Colonic mucosa (tissue), 4 donors: Measurements from ENCODE around the gene BCAS1. TPM values are rescaled to one million over a fixed set of nuclear protein-coding genes. Genes with fewer than 3 reads are reported as not detected.

Experiments
- DNase-seq: peaks from one replicate; pipeline ENCODE4 v3.0.0-alpha.2; 2020
- H3K27ac ChIP-seq: fragments of 200-600 bp; one replicate; pipeline ENCODE4 v1.8.0; 2021
- H3K27me3 ChIP-seq: fragments of 200-600 bp; one replicate; pipeline ENCODE4 v1.8.0; 2021
- H3K36me3 ChIP-seq: fragments of 200-600 bp; one replicate; pipeline ENCODE4 v1.8.0; 2021
- H3K4me1 ChIP-seq: fragments of 200-600 bp; one replicate; pipeline ENCODE4 v1.8.0; 2021; ENCODE audit warnings: mild to moderate bottlenecking
- H3K4me3 ChIP-seq: fragments of 200-600 bp; one replicate; pipeline ENCODE4 v1.8.0; 2021
- H3K9ac ChIP-seq, 2 donors: one replicate each; pipeline ENCODE4 v1.7.0; 2013; ENCODE audit warnings: control low read depth in 2 of 2, low read depth in 2 of 2, low read length in 2 of 2
- H3K9me3 ChIP-seq: fragments of 200-600 bp; one replicate; pipeline ENCODE4 v1.8.0; 2021
- CTCF ChIP-seq: fragments of 200-600 bp; IDR thresholded peaks from one replicate; pipeline ENCODE4 v1.8.0; 2022; ENCODE audit warnings: antibody characterized with exemption, mild to moderate bottlenecking
- intact Hi-C: fragments of 100-400 bp; cut with DNase I; formaldehyde crosslinking; loops from one replicate; pipeline ENCODE4 v1.14.1; 2022
- total RNA-seq, 2 donors: library from RNA; stranded (reverse); fragmentation: NEBNext Ultra II Directional in 1 of 2; extraction: Animal tissue kit (Norgen Biotek cat#: 25700) in 1 of 2; gene quantifications; one replicate each; pipeline ENCODE4 v1.2.1, GENCODE V29; 2021
- donor health status: healthy.
- donor health status: DM: no; HTN: no; CAD: no.
- donor health status: DM: no; HTN: no; CAD: no.

BCAS1 gene
- total RNA-seq, 2 donors from 2014 or later, result 67.9 to 154 TPM

- no peak for DNase-seq
- Histone ChIP-seq H3K9me3 (no peaks in the 10 kb centered on the region), H3K4me3 (no peak overlapping the region), H3K27ac (no peak overlapping the region), H3K36me3 (no peaks in the 10 kb centered on the region), H3K27me3 (no peaks in the 10 kb centered on the region), H3K9ac (no peak overlapping the region), H3K4me1 (no peaks in the 10 kb centered on the region)
- intact Hi-C loops, result no loop called here
- no peak for TF ChIP-seq CTCF
Observed at GRCh38 chr20:53966774-53967398, 103.5 kb downstream of the BCAS1 start.

GRCh38 chr20:53964501-53965253 is 105.7 kb downstream of the BCAS1 start:
- Histone ChIP-seq H3K36me3 (no peaks in the 10 kb centered on the region), H3K4me1 (no peaks in the 10 kb centered on the region), H3K27me3 (no peaks in the 10 kb centered on the region), H3K27ac (no peak overlapping the region), H3K4me3 (no peak overlapping the region), H3K9ac (no peak overlapping the region), H3K9me3 (no peaks in the 10 kb centered on the region)
- DNase-seq, result no peak
- intact Hi-C loops, result no loop called here
- no peak for TF ChIP-seq CTCF

- Histone ChIP-seq H3K4me1 (no peaks in the 10 kb centered on the region), H3K4me3 (no peak overlapping the region), H3K27ac (no peak overlapping the region), H3K27me3 (no peaks in the 10 kb centered on the region), H3K36me3 (no peaks in the 10 kb centered on the region), H3K9ac (no peak overlapping the region), H3K9me3 (no peaks in the 10 kb centered on the region)
- DNase-seq, result no peak
- TF ChIP-seq CTCF, result no peak
- intact Hi-C loops, result no loop called here
Observed at GRCh38 chr20:53964067-53964466, 106.3 kb downstream of the BCAS1 start.

GRCh38 chr20:53963635-53964034 is 106.8 kb downstream of the BCAS1 start:
- Histone ChIP-seq H3K9ac (no peak overlapping the region), H3K4me1 (no peaks in the 10 kb centered on the region), H3K27ac (no peak overlapping the region), H3K27me3 (no peaks in the 10 kb centered on the region), H3K4me3 (no peak overlapping the region), H3K36me3 (no peaks in the 10 kb centered on the region), H3K9me3 (no peaks in the 10 kb centered on the region)
- intact Hi-C loops, result no loop called here
- TF ChIP-seq CTCF, result no peak
- no peak for DNase-seq

- H3K9ac ChIP-seq, result no peak overlapping the region
- no peak overlapping the region for H3K4me3 ChIP-seq
- H3K27me3 ChIP-seq, result no peaks in the 10 kb centered on the region
- intact Hi-C loops, result no loop called here
- H3K36me3 ChIP-seq, result no peaks in the 10 kb centered on the region
- H3K9me3 ChIP-seq, result no peaks in the 10 kb centered on the region
- TF ChIP-seq CTCF, result no peak
- no peak overlapping the region for H3K27ac ChIP-seq
- DNase-seq, result no peak
- H3K4me1 ChIP-seq, result no peaks in the 10 kb centered on the region
Observed at GRCh38 chr20:53962388-53962787, 108.0 kb downstream of the BCAS1 start.
